ENCODE measurements around the gene GSN. TPM values are rescaled to one million over a fixed set of nuclear protein-coding genes. Genes with fewer than 3 reads are reported as not detected.

Gene GSN
- total and polyA plus RNA-seq, 4 donors, result 133 to 468 (median 233) TPM

DNA sequence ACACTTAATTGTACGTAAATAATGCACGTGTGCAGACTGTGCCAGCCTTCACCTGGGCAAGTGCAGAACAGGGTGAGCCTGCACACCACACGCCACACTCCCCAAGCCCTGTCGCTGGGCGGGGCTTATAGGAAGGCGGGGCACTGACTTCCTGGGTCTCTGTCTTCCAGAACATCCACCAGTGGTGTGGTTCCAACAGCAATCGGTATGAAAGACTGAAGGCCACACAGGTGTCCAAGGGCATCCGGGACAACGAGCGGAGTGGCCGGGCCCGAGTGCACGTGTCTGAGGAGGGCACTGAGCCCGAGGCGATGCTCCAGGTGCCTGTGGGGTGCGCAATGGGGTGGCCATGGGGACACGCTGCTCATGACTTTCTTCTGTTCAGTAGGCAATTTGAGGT lies 44.2 kb downstream of the GSN start:
- no peaks in the 10 kb centered on the region for H3K9me3 ChIP-seq (ENCODE audit: control insufficient read depth in 4 of 4, insufficient read depth in 3 of 4, low read length in 3 of 4)
- H3K36me3 ChIP-seq (ENCODE audit: control insufficient read depth in 4 of 4, insufficient read depth in 4 of 4, low read length in 4 of 4), result peaks cover 5 to 58% (median 18%) of the 10 kb centered on the region in 4 donors
- H3K9ac ChIP-seq (ENCODE audit: insufficient read depth in 1 of 2, low read length in 2 of 2), result no peak overlapping the region
- H3K27me3 ChIP-seq (ENCODE audit: control insufficient read depth in 3 of 3, insufficient read depth in 3 of 3, low read length in 2 of 3), result no peaks in the 10 kb centered on the region
- no peak overlapping the region for H3K4me3 ChIP-seq
- ATAC-seq (ENCODE audit: insufficient read depth, low FRiP score), result no peak
- no peak overlapping the region for H3K27ac ChIP-seq (ENCODE audit: low read depth in 1 of 2, low read length in 1 of 2)
- TF ChIP-seq, protein P1, sequence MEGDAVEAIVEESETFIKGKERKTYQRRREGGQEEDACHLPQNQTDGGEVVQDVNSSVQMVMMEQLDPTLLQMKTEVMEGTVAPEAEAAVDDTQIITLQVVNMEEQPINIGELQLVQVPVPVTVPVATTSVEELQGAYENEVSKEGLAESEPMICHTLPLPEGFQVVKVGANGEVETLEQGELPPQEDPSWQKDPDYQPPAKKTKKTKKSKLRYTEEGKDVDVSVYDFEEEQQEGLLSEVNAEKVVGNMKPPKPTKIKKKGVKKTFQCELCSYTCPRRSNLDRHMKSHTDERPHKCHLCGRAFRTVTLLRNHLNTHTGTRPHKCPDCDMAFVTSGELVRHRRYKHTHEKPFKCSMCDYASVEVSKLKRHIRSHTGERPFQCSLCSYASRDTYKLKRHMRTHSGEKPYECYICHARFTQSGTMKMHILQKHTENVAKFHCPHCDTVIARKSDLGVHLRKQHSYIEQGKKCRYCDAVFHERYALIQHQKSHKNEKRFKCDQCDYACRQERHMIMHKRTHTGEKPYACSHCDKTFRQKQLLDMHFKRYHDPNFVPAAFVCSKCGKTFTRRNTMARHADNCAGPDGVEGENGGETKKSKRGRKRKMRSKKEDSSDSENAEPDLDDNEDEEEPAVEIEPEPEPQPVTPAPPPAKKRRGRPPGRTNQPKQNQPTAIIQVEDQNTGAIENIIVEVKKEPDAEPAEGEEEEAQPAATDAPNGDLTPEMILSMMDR (IDR thresholded peaks at IDR 0.05; ENCODE audit: control extremely low read depth, extremely low read depth), result no peak
- no peaks in the 10 kb centered on the region for H3K4me1 ChIP-seq (ENCODE audit: control insufficient read depth in 5 of 5, insufficient read depth in 5 of 5, low read length in 5 of 5)
- 95% methylated on average over 17 of the region's 17 CpGs for WGBS, 2 donors
- DNase-seq, result no peak

- Histone ChIP-seq H3K9me3 (ENCODE audit: control insufficient read depth in 4 of 4, insufficient read depth in 3 of 4, low read length in 3 of 4) (no peaks in the 10 kb centered on the region), H3K4me3 (no peak overlapping the region), H3K9ac (ENCODE audit: insufficient read depth in 1 of 2, low read length in 2 of 2) (no peak overlapping the region), H3K27me3 (ENCODE audit: control insufficient read depth in 3 of 3, insufficient read depth in 3 of 3, low read length in 2 of 3) (no peaks in the 10 kb centered on the region), H3K4me1 (ENCODE audit: control insufficient read depth in 5 of 5, insufficient read depth in 5 of 5, low read length in 5 of 5) (peaks cover 0 to 7% (median 0%) of the 10 kb centered on the region in 5 donors), H3K27ac (ENCODE audit: low read depth in 1 of 2, low read length in 1 of 2) (peak overlapping the region in 1 of 2 donors; percentile 4), H3K36me3 (ENCODE audit: control insufficient read depth in 4 of 4, insufficient read depth in 4 of 4, low read length in 4 of 4) (peaks cover 3 to 59% (median 18%) of the 10 kb centered on the region in 4 donors)
- ATAC-seq (ENCODE audit: insufficient read depth, low FRiP score), result no peak
- WGBS, 2 donors, result 98% methylated on average over 10 of the region's 10 CpGs
- no peak for DNase-seq
- TF ChIP-seq, protein P1 (IDR thresholded peaks at IDR 0.05; ENCODE audit: control extremely low read depth, extremely low read depth), result no peak
Measured at GRCh38 chr9:121313458-121314152, 45.6 kb downstream of the GSN start.

GRCh38 chr9:121316378-121316777 lies 48.4 kb downstream of the GSN start:
- DNase-seq, result no peak
- H3K4me3 ChIP-seq, result no peak overlapping the region
- WGBS, 2 donors, result 85 to 88% methylated on average over 6 of the region's 6 CpGs
- peaks cover 0 to 7% (median 3%) of the 10 kb centered on the region in 5 donors for H3K4me1 ChIP-seq (ENCODE audit: control insufficient read depth in 5 of 5, insufficient read depth in 5 of 5, low read length in 5 of 5)
- H3K36me3 ChIP-seq (ENCODE audit: control insufficient read depth in 4 of 4, insufficient read depth in 4 of 4, low read length in 4 of 4), result peaks cover 3 to 55% (median 17%) of the 10 kb centered on the region in 4 donors
- H3K9ac ChIP-seq (ENCODE audit: insufficient read depth in 1 of 2, low read length in 2 of 2), result no peak overlapping the region
- H3K9me3 ChIP-seq (ENCODE audit: control insufficient read depth in 4 of 4, insufficient read depth in 3 of 4, low read length in 3 of 4), result no peaks in the 10 kb centered on the region
- H3K27me3 ChIP-seq (ENCODE audit: control insufficient read depth in 3 of 3, insufficient read depth in 3 of 3, low read length in 2 of 3), result no peaks in the 10 kb centered on the region
- ATAC-seq (ENCODE audit: insufficient read depth, low FRiP score), result no peak
- TF ChIP-seq, protein P1 (IDR thresholded peaks at IDR 0.05; ENCODE audit: control extremely low read depth, extremely low read depth), result no peak
- no peak overlapping the region for H3K27ac ChIP-seq (ENCODE audit: low read depth in 1 of 2, low read length in 1 of 2)
